HepG2 (cell line): ENCODE measurements around the gene PIGO. TPM values are rescaled to one million over a fixed set of nuclear protein-coding genes. Genes with fewer than 3 reads are reported as not detected.

Source experiments
- ATAC-seq: fragments of 200-7000 bp; cut with Tn5 transposase; 3 replicates; pipeline ENCODE4 v1.9.1; 2020; ENCODE audit warnings: mild to moderate bottlenecking, moderate library complexity
- BruUV-seq: library from RNA; stranded (reverse); fragments of 400-500 nt; replicated peaks from 2 replicates; lab custom pipeline; 2021; lab: Mats Ljungman, UMichigan
- CTCF ChIA-PET: fragments of 300-600 bp; formaldehyde crosslinking; extraction: SDS; loops from one replicate; lab custom pipeline; 2021; ENCODE audit warnings: low total read pairs, inconsistent platforms, low intra/inter-chr PET ratio; lab: Yijun Ruan, JAX
- POLR2A ChIA-PET: fragments of 350-600 bp; sonication (Branson Sonifier 250); formaldehyde crosslinking; loops from one replicate; lab custom pipeline; 2020; ENCODE audit warnings: antibody characterized with exemption, inconsistent platforms; lab: Yijun Ruan, JAX
- DNase-seq: peaks from one replicate; pipeline ENCODE4 v3.0.0-alpha.2; 2015; ENCODE audit warnings: low spot score
- FAIRE-seq: peaks from 3 replicates; lab custom pipeline; 2011; peaks lifted over from hg19 to GRCh38; lab: Jason Lieb, UNC
- H2AFZ ChIP-seq: one replicate; pipeline ENCODE4 v1.6.1; 2011; ENCODE audit warnings: low read length, inconsistent platforms
- H3K27ac ChIP-seq: fragments of 300-600 bp; 3 replicates; pipeline ENCODE4 v1.8.0; 2011; ENCODE audit warnings: mixed run types, mild to moderate bottlenecking, mixed read lengths, low read length, inconsistent platforms; ENCODE audit not compliant: insufficient read depth; ENCODE audit errors: extremely low read length
- H3K27me3 ChIP-seq, 2 experiments: fragments of 200-600 bp in 1 of 2; 2 replicates in 1 of 2; 3 replicates in 1 of 2; pipeline versions ENCODE4 v1.6.0 to v1.8.0; 2011; ENCODE audit warnings: low read length in 2 of 2, mild to moderate bottlenecking in 2 of 2, moderate library complexity in 2 of 2, inconsistent platforms in 1 of 2; ENCODE audit not compliant: insufficient read depth in 2 of 2, control insufficient read depth in 1 of 2
- H3K36me3 ChIP-seq, 2 experiments: fragments of 200-600 bp in 1 of 2; replicated peaks in 1 of 2; 2 replicates in 1 of 2; 3 replicates in 1 of 2; pipeline versions ENCODE4 v1.5.1 to v1.8.0; 2011; ENCODE audit warnings: low read length in 2 of 2, inconsistent platforms in 1 of 2; ENCODE audit not compliant: insufficient read depth in 2 of 2, control insufficient read depth in 1 of 2
- H3K4me1 ChIP-seq: 2 replicates; pipeline ENCODE4 v1.5.1; 2012; ENCODE audit warnings: low read length, inconsistent platforms; ENCODE audit not compliant: insufficient read depth
- H3K4me2 ChIP-seq: 2 replicates; pipeline ENCODE4 v1.6.0; 2011; ENCODE audit warnings: low read depth, low read length, inconsistent platforms
- H3K4me3 ChIP-seq, 3 experiments: fragments of 200-600 bp in 1 of 3; sonication (generic), shearing (Covaris generic) in 1 of 3; replicated peaks in 1 of 3; 2 replicates each; pipeline ENCODE4 v1.5.1; 2011 to 2016; ENCODE audit warnings: low read length in 3 of 3, inconsistent platforms in 2 of 3, low read depth in 2 of 3, mild to moderate bottlenecking in 2 of 3, control low read depth in 1 of 3, mixed read lengths in 1 of 3; ENCODE audit not compliant: insufficient read depth in 1 of 3
- H3K79me2 ChIP-seq: one replicate; pipeline ENCODE4 v1.6.1; 2011; ENCODE audit warnings: low read length, inconsistent platforms; ENCODE audit not compliant: insufficient read depth
- H3K9ac ChIP-seq: 2 replicates; pipeline ENCODE4 v1.6.0; 2011; ENCODE audit warnings: mild to moderate bottlenecking, low read depth, low read length, inconsistent platforms; ENCODE audit not compliant: insufficient read depth
- H3K9me3 ChIP-seq: 2 replicates; pipeline ENCODE4 v1.5.1; 2012; ENCODE audit warnings: mild to moderate bottlenecking, low read length
- H4K20me1 ChIP-seq: 2 replicates; pipeline ENCODE4 v1.6.0; 2011; ENCODE audit warnings: inconsistent platforms, mild to moderate bottlenecking, low read length, moderate library complexity; ENCODE audit not compliant: insufficient read depth
- ARID2 ChIP-seq: sonication (generic); formaldehyde crosslinking; IDR thresholded peaks from 2 replicates; pipeline ENCODE4 v1.8.1; 2022; ENCODE audit warnings: mild to moderate bottlenecking, missing genetic modification reagents, borderline replicate concordance
- ELF4 ChIP-seq: sonication (generic); formaldehyde crosslinking; IDR thresholded peaks from 2 replicates; pipeline ENCODE4 v1.5.0; 2020; ENCODE audit warnings: missing genetic modification reagents, mild to moderate bottlenecking, moderate library complexity, borderline replicate concordance
- HDAC2 ChIP-seq: sonication (generic); formaldehyde crosslinking; IDR thresholded peaks from 2 replicates; pipeline ENCODE4 v1.4.0; 2020; ENCODE audit warnings: missing genetic modification reagents
- PITX1 ChIP-seq: sonication (generic); formaldehyde crosslinking; IDR thresholded peaks from 2 replicates; pipeline ENCODE4 v1.5.1; 2020; ENCODE audit warnings: mild to moderate bottlenecking, missing genetic modification reagents
- SETDB1 ChIP-seq: sonication (generic); formaldehyde crosslinking; IDR thresholded peaks from 2 replicates; pipeline ENCODE4 v1.5.1; 2020; ENCODE audit warnings: missing genetic modification reagents, mild to moderate bottlenecking, borderline replicate concordance
- SYNCRIP ChIP-seq: fragments of 200-400 bp; formaldehyde crosslinking; IDR thresholded peaks from 2 replicates; pipeline ENCODE4 v1.6.1; 2018; ENCODE audit warnings: mild to moderate bottlenecking, low read depth, low read length; ENCODE audit not compliant: insufficient read depth
- TCF7 ChIP-seq: sonication (generic); IDR thresholded peaks from 2 replicates; pipeline ENCODE4 v1.6.1; 2016; ENCODE audit warnings: antibody characterized with exemption, low read depth
- TCF7L2 ChIP-seq: IDR thresholded peaks from 2 replicates; pipeline ENCODE4 v1.6.1; 2011; ENCODE audit warnings: mild to moderate bottlenecking, low read depth, low read length, moderate library complexity
- ZNF24 ChIP-seq: fragments of 450-650 bp; IDR thresholded peaks from 2 replicates; pipeline ENCODE4 v1.6.1; 2017; ENCODE audit warnings: antibody characterized with exemption, mild to moderate bottlenecking
- ZNF44 ChIP-seq: sonication (generic); formaldehyde crosslinking; IDR thresholded peaks from 2 replicates; pipeline ENCODE4 v1.5.1; 2020; ENCODE audit warnings: mild to moderate bottlenecking, missing genetic modification reagents
- ZNF556 ChIP-seq: sonication (generic); formaldehyde crosslinking; IDR thresholded peaks from 2 replicates; pipeline ENCODE4 v1.4.0; 2020; ENCODE audit warnings: mild to moderate bottlenecking, missing genetic modification reagents, borderline replicate concordance
- ZNF660 ChIP-seq: sonication (generic); formaldehyde crosslinking; IDR thresholded peaks from 2 replicates; pipeline ENCODE4 v1.5.1; 2020; ENCODE audit warnings: mild to moderate bottlenecking, low read depth, missing genetic modification reagents, borderline replicate concordance
- ZNF782 ChIP-seq: sonication (generic); formaldehyde crosslinking; IDR thresholded peaks from 2 replicates; pipeline ENCODE4 v1.4.0; 2020; ENCODE audit warnings: missing genetic modification reagents, mild to moderate bottlenecking, borderline replicate concordance
- ZSCAN12 ChIP-seq: sonication (generic); formaldehyde crosslinking; IDR thresholded peaks from 2 replicates; pipeline ENCODE4 v1.9.0; 2021; ENCODE audit warnings: mild to moderate bottlenecking, missing genetic modification reagents
- WGBS: methylation state at CpG from one replicate; pipeline ENCODE4 v1.1.6; 2017; ENCODE audit warnings: low lambda C conversion rate; 5-methylcytosine and 5-hydroxymethylcytosine counted together
- in situ Hi-C: cut with HindIII; loops from 2 replicates; pipeline ENCODE4 v1.10.0; 2017; ENCODE audit warnings: low pct_unique_long_range_greater_than_20kb; ENCODE audit not compliant: extremely low pct_ligation_motif_present
- intact Hi-C: fragments of 100-400 bp; cut with micrococcal nuclease; formaldehyde crosslinking; loops from one replicate; pipeline ENCODE4 v1.10.0; 2022; ENCODE audit not compliant: unreplicated experiment
- polyA plus RNA-seq, 8 experiments: library from polyadenylated mRNA; depleted of rRNA in 3 of 8; stranded (reverse) in 7 of 8; unstranded in 1 of 8; fragments of >200 nt; fragmentation: Illumina TruSeq in 4 of 8; extraction: Trizol in 4 of 8; gene quantifications; 2 replicates each; pipeline versions ENCODE4 v1.2.1 to v1.2.3, GENCODE V29; 2011 to 2016; ENCODE audit warnings: low read depth in 4 of 8, missing spikeins in 1 of 8, mixed read lengths in 1 of 8; ENCODE audit not compliant: insufficient read depth in 1 of 8
- total RNA-seq, 5 experiments: library from RNA; depleted of rRNA; stranded (reverse); fragments of >200 nt; fragmentation: Illumina TruSeq; extraction: Trizol; gene quantifications; 2 replicates each; pipeline ENCODE4 v1.2.3, GENCODE V29; 2016; ENCODE audit warnings: low read depth in 1 of 5
- TF ChIP-seq, protein P1 (sequence below): IDR thresholded peaks from 2 replicates; pipeline ENCODE4 v1.6.1; 2016; ENCODE audit warnings: low read depth

Gene PIGO
- total and polyA plus RNA-seq, 2 of the 13 experiments (the other 11 are each of a cell fraction or from before 2014, with no cell fraction given): 20.5 to 26.2 TPM

DNA sequence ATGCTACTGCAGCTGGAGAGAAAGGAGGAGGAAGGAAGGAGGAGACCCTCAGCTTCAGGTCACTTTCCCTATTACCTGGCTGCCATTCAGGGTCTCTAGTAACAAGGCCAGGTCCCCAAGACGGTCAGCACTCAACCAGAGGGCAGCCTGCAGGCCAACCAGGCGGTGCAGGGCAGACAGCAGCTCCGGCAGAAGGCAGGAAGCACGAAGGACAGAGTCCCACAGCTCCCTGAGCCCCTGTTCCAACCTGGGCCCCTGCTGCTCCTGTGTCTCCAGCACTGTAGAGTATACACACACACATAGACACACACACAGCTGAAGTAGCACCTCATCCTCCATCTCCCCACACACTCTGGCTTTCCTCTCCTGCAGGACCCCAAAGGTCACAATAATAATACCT is 18.3 kb downstream of the PIGO start:
- FAIRE-seq: no peak
- ChIA-PET CTCF (no interaction called here), POLR2A (interaction anchor here (2.5 kb wide), 1 partner anchor 17 kb away, joined by 14 read pairs; no protein-coding TSS in a partner anchor)
- no peak overlapping the region for H2AFZ ChIP-seq
- DNase-seq: no peak
- peak overlapping the region in 2 of 3 experiments; percentile 78 to 79; a peak in 4 of 6 replicates for H3K4me3 ChIP-seq
- H3K79me2 ChIP-seq: peaks cover 26% of the 10 kb centered on the region
- H4K20me1 ChIP-seq: no peaks in the 10 kb centered on the region
- no peaks in the 10 kb centered on the region for H3K9me3 ChIP-seq
- H3K27me3 ChIP-seq: no peaks in the 10 kb centered on the region; a peak in 1 of 5 replicates
- 60% methylated on average over 1 of the region's 4 CpGs for WGBS
- H3K9ac ChIP-seq: peak overlapping the region; percentile 75
- intact Hi-C loops (no loop called here), in situ Hi-C loops (no loop called here)
- peaks cover 27% of the 10 kb centered on the region for H3K4me1 ChIP-seq
- BruUV-seq: no TSS peak
- peak overlapping the region; percentile 76 for H3K27ac ChIP-seq
- TF ChIP-seq ZNF782 (CRISPR knock-in tag) (no peak), TCF7L2 (no peak), ZNF24 (no peak), PITX1 (CRISPR knock-in tag) (no peak), ARID2 (CRISPR knock-in tag) (no peak), ELF4 (no peak), ZNF660 (CRISPR knock-in tag) (no peak), SYNCRIP (no peak), ZSCAN12 (CRISPR knock-in tag) (no peak), HDAC2 (CRISPR knock-in tag) (no peak), ZNF556 (CRISPR knock-in tag) (no peak), TCF7 (no peak), SETDB1 (CRISPR knock-in tag) (no peak), ZNF44 (no peak)
- TF ChIP-seq, protein P1, sequence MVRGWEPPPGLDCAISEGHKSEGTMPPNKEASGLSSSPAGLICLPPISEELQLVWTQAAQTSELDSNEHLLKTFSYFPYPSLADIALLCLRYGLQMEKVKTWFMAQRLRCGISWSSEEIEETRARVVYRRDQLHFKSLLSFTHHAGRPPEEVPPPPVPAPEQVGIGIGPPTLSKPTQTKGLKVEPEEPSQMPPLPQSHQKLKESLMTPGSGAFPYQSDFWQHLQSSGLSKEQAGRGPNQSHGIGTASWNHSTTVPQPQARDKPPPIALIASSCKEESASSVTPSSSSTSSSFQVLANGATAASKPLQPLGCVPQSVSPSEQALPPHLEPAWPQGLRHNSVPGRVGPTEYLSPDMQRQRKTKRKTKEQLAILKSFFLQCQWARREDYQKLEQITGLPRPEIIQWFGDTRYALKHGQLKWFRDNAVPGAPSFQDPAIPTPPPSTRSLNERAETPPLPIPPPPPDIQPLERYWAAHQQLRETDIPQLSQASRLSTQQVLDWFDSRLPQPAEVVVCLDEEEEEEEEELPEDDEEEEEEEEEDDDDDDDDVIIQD (CRISPR knock-in tag): no peak
- peaks cover 4 to 21% of the 10 kb centered on the region in 2 experiments; a peak in 4 of 5 replicates for H3K36me3 ChIP-seq
- ATAC-seq: no peak
- H3K4me2 ChIP-seq: peak overlapping the region; percentile 97
